HG02798 (cell line): ENCODE data around the gene MYMK.

Source experiments
- ATAC-seq: cut with Tn5 transposase; IDR thresholded peaks from one replicate; pipeline ENCODE4 v1.9.1; 2021; ENCODE audit warnings: mild to moderate bottlenecking; ENCODE audit not compliant: unreplicated experiment, poor library complexity

Gene MYMK

GRCh38 chr9:133558191-133559126 lies 33.7 kb upstream of the MYMK start:
- no peak for ATAC-seq

- ATAC-seq: no peak
Observed at GRCh38 chr9:133557581-133557980, 32.8 kb upstream of the MYMK start.

GRCh38 chr9:133556354-133556753 lies 31.6 kb upstream of the MYMK start:
- ATAC-seq: no peak

- no peak for ATAC-seq
Observed at GRCh38 chr9:133554729-133555128, 30.0 kb upstream of the MYMK start.

- no peak for ATAC-seq
Observed at GRCh38 chr9:133553973-133554713, 29.4 kb upstream of the MYMK start.

GRCh38 chr9:133553123-133553522 lies 28.4 kb upstream of the MYMK start:
- ATAC-seq: no peak

- ATAC-seq: no peak
Observed at GRCh38 chr9:133552236-133552635, 27.5 kb upstream of the MYMK start.

GRCh38 chr9:133551446-133551845 lies 26.7 kb upstream of the MYMK start:
- no peak for ATAC-seq

GRCh38 chr9:133547116-133547515 lies 22.4 kb upstream of the MYMK start:
- no peak for ATAC-seq

GRCh38 chr9:133546287-133546680 lies 21.5 kb upstream of the MYMK start:
- no peak for ATAC-seq

- no peak for ATAC-seq
Observed at GRCh38 chr9:133545494-133546286, 20.9 kb upstream of the MYMK start.

GRCh38 chr9:133543772-133544467 lies 19.2 kb upstream of the MYMK start:
- no peak for ATAC-seq

GRCh38 chr9:133542002-133542401 lies 17.2 kb upstream of the MYMK start:
- no peak for ATAC-seq

GRCh38 chr9:133540698-133541025 lies 15.9 kb upstream of the MYMK start:
- ATAC-seq: no peak

- no peak for ATAC-seq
Observed at GRCh38 chr9:133539991-133540697, 15.4 kb upstream of the MYMK start.

GRCh38 chr9:133538851-133539833 lies 14.4 kb upstream of the MYMK start:
- ATAC-seq: no peak

GRCh38 chr9:133538176-133538575 lies 13.4 kb upstream of the MYMK start:
- no peak for ATAC-seq

- no peak for ATAC-seq
Observed at GRCh38 chr9:133537257-133537656, 12.5 kb upstream of the MYMK start.
